Astrocyte (in vitro differentiated cells and primary cell): ENCODE data around the gene C1orf21. TPM values are rescaled to one million over a fixed set of nuclear protein-coding genes. Genes with fewer than 3 reads are reported as not detected.
A peak's percentile ranks its signal among the peaks of the same experiment; 100 is the strongest.

Experiments used
- DNase-seq: peaks from one replicate; pipeline ENCODE4 v3.0.0-alpha.2; 2010; ENCODE audit warnings: low read depth
- FAIRE-seq: peaks from 2 replicates; lab custom pipeline; 2011; peaks lifted over from hg19 to GRCh38; lab: Jason Lieb, UNC
- H2AFZ ChIP-seq: 2 replicates; pipeline ENCODE4 v1.6.0; 2012; ENCODE audit warnings: low read depth, low read length, inconsistent platforms
- H3K27ac ChIP-seq: 2 replicates; pipeline ENCODE4 v1.5.1; 2011; ENCODE audit warnings: low read depth, low read length, inconsistent platforms
- H3K27me3 ChIP-seq: 2 replicates; pipeline ENCODE4 v1.6.0; 2011; ENCODE audit warnings: low read length, inconsistent platforms; ENCODE audit not compliant: insufficient read depth
- H3K36me3 ChIP-seq: 2 replicates; pipeline ENCODE4 v1.5.1; 2011; ENCODE audit warnings: low read length, inconsistent platforms; ENCODE audit not compliant: insufficient read depth
- H3K4me1 ChIP-seq: 2 replicates; pipeline ENCODE4 v1.5.1; 2011; ENCODE audit warnings: low read length, inconsistent platforms; ENCODE audit not compliant: insufficient read depth
- H3K4me2 ChIP-seq: 2 replicates; pipeline ENCODE4 v1.6.0; 2012; ENCODE audit warnings: low read length, inconsistent platforms
- H3K4me3 ChIP-seq: 2 replicates; pipeline ENCODE4 v1.5.1; 2011; ENCODE audit warnings: low read depth, mild to moderate bottlenecking, low read length, inconsistent platforms; ENCODE audit not compliant: insufficient read depth
- H3K79me2 ChIP-seq: 2 replicates; pipeline ENCODE4 v1.6.0; 2012; ENCODE audit warnings: mild to moderate bottlenecking, low read length, inconsistent platforms; ENCODE audit not compliant: insufficient read depth
- H3K9ac ChIP-seq: 2 replicates; pipeline ENCODE4 v1.6.0; 2012; ENCODE audit warnings: mild to moderate bottlenecking, low read length, inconsistent platforms
- H3K9me3 ChIP-seq: 2 replicates; pipeline ENCODE4 v1.5.1; 2012; ENCODE audit warnings: low read depth, mild to moderate bottlenecking, low read length, inconsistent platforms; ENCODE audit not compliant: insufficient read depth
- H4K20me1 ChIP-seq: 2 replicates; pipeline ENCODE4 v1.6.0; 2012; ENCODE audit warnings: low read length, inconsistent platforms; ENCODE audit not compliant: insufficient read depth
- H3K27ac Mint-ChIP-seq: one replicate; pipeline ENCODE4 v1.8.0; 2021; ENCODE audit warnings: mild to moderate bottlenecking, mixed read lengths; ENCODE audit not compliant: unreplicated experiment
- H3K27me3 Mint-ChIP-seq: one replicate; pipeline ENCODE4 v1.8.0; 2021; ENCODE audit warnings: low read depth, mixed read lengths; ENCODE audit not compliant: unreplicated experiment
- H3K36me3 Mint-ChIP-seq: one replicate; pipeline ENCODE4 v1.8.0; 2021; ENCODE audit warnings: low read depth, mixed read lengths; ENCODE audit not compliant: unreplicated experiment
- H3K4me1 Mint-ChIP-seq: one replicate; pipeline ENCODE4 v1.8.0; 2021; ENCODE audit warnings: low read depth, mixed read lengths; ENCODE audit not compliant: unreplicated experiment
- H3K4me3 Mint-ChIP-seq: one replicate; pipeline ENCODE4 v1.8.0; 2021; ENCODE audit warnings: mild to moderate bottlenecking, moderate library complexity, mixed read lengths; ENCODE audit not compliant: unreplicated experiment
- H3K9me3 Mint-ChIP-seq: one replicate; pipeline ENCODE4 v1.8.0; 2021; ENCODE audit warnings: mild to moderate bottlenecking, mixed read lengths; ENCODE audit not compliant: unreplicated experiment
- EZH2 ChIP-seq: IDR thresholded peaks from 2 replicates; pipeline ENCODE4 v1.6.1; 2012; ENCODE audit warnings: mild to moderate bottlenecking, low read length, inconsistent platforms; ENCODE audit not compliant: insufficient read depth
- total RNA-seq: library from RNA; stranded (reverse); gene quantifications from 2 replicates; pipeline ENCODE4 v1.2.1, GENCODE V29; 2021
- TF ChIP-seq, protein P1 (sequence below): IDR thresholded peaks from 2 replicates; pipeline ENCODE4 v1.5.1; 2011; ENCODE audit warnings: low read depth, mild to moderate bottlenecking, inconsistent platforms, low read length, moderate library complexity; ENCODE audit not compliant: insufficient read depth

C1orf21 gene
- total RNA-seq, 1 donor from 2014 or later = 15.1 TPM

DNA sequence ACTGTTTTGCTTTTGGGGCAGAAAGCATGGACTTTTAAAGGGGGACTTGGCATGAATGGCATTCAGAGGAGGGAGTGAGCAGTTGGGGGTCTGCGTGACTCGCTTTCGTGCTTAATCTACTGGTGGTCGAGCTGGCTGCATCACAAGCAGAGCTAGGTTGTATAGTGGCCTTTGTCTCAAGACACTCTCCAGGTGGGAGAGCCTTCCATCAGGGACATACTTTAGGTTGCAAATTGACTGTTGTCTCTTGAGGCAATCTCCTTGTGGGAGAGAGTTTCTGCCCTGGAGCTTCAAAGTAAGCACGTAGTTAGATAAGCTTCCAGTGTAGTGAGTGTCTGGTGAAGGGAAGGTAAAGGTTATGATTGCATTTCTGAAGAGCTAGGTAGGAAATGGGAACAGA is 93.9 kb downstream of the C1orf21 start:
- peaks cover 17% of the 10 kb centered on the region for H3K4me1 Mint-ChIP-seq
- Histone ChIP-seq H4K20me1 (no peaks in the 10 kb centered on the region), H3K9me3 (peaks cover 3% of the 10 kb centered on the region), H3K4me3 (no peak overlapping the region), H3K27ac (no peak overlapping the region), H3K79me2 (no peaks in the 10 kb centered on the region), H3K27me3 (no peaks in the 10 kb centered on the region), H3K36me3 (no peaks in the 10 kb centered on the region), H3K4me2 (no peak overlapping the region), H2AFZ (no peak overlapping the region), H3K4me1 (no peaks in the 10 kb centered on the region), H3K9ac (no peak overlapping the region)
- peaks cover 9% of the 10 kb centered on the region for H3K9me3 Mint-ChIP-seq
- H3K36me3 Mint-ChIP-seq = peaks cover 11% of the 10 kb centered on the region
- H3K27ac Mint-ChIP-seq = no peak overlapping the region
- H3K4me3 Mint-ChIP-seq = no peak overlapping the region
- no peak for FAIRE-seq
- DNase-seq = no peak
- H3K27me3 Mint-ChIP-seq = no peaks in the 10 kb centered on the region
- TF ChIP-seq EZH2 = no peak
- TF ChIP-seq, protein P1, sequence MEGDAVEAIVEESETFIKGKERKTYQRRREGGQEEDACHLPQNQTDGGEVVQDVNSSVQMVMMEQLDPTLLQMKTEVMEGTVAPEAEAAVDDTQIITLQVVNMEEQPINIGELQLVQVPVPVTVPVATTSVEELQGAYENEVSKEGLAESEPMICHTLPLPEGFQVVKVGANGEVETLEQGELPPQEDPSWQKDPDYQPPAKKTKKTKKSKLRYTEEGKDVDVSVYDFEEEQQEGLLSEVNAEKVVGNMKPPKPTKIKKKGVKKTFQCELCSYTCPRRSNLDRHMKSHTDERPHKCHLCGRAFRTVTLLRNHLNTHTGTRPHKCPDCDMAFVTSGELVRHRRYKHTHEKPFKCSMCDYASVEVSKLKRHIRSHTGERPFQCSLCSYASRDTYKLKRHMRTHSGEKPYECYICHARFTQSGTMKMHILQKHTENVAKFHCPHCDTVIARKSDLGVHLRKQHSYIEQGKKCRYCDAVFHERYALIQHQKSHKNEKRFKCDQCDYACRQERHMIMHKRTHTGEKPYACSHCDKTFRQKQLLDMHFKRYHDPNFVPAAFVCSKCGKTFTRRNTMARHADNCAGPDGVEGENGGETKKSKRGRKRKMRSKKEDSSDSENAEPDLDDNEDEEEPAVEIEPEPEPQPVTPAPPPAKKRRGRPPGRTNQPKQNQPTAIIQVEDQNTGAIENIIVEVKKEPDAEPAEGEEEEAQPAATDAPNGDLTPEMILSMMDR = no peak

DNA sequence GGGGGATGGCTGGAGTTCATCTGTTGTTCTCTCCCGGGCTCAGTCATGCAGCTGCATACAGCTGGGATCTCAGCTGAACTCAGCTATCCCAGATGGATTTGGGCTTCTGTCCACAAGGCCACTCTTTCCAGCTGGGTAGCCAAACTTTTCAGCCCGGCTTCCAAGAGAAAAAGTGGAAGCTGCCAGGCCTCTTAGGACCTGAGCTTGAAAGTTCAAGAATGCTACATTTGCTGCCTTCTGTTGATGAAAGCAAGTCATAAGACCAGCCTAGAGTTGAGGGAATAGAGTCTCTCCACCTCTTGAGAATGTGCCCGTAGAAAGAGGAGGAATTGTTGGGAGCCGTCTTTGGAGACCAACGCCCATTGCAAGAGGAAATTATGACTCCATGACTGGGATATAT is 95.3 kb downstream of the C1orf21 start:
- H3K4me3 ChIP-seq = no peak overlapping the region
- TF ChIP-seq, protein P1 = no peak
- no peak for TF ChIP-seq EZH2
- Mint-ChIP-seq H3K27me3 (no peaks in the 10 kb centered on the region), H3K9me3 (peaks cover 7% of the 10 kb centered on the region), H3K36me3 (peaks cover 7% of the 10 kb centered on the region), H3K27ac (no peak overlapping the region), H3K4me1 (peaks cover 21% of the 10 kb centered on the region), H3K4me3 (no peak overlapping the region)
- no peak overlapping the region for H3K9ac ChIP-seq
- H3K79me2 ChIP-seq = no peaks in the 10 kb centered on the region
- no peaks in the 10 kb centered on the region for H3K27me3 ChIP-seq
- no peak overlapping the region for H2AFZ ChIP-seq
- H4K20me1 ChIP-seq = no peaks in the 10 kb centered on the region
- no peaks in the 10 kb centered on the region for H3K9me3 ChIP-seq
- H3K36me3 ChIP-seq = no peaks in the 10 kb centered on the region
- H3K27ac ChIP-seq = no peak overlapping the region
- H3K4me2 ChIP-seq = no peak overlapping the region
- FAIRE-seq (no peak), DNase-seq (no peak)
- H3K4me1 ChIP-seq = no peaks in the 10 kb centered on the region

DNA sequence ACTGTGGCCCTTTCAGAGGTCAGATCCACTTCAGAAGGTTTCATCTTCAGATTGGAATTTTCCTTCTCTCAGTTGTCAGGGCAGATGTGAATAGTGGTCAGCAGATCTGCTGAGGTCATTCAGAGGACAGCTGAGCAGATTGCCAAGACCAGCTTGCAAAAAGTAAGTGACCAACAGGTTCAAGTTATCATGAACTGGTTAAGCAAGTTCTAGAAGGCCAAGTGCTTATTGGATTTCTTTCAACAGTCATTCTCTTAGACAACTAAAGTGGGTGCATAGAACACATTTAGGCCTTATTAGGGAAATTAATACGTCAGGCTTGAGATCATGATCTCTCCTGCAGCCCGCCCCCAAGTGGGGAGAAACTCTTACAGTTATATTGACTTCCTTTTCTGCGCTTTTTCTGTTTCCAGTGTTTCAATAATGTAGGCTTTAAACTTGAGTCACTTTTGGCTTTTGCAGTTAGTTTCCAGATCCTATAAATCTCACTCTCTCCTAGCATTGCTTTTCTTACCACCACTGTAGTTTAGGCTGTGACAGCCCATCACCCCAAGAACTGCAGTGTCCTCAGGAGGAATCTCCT is 96.4 kb downstream of the C1orf21 start:
- peaks cover 21% of the 10 kb centered on the region for H3K4me1 Mint-ChIP-seq

More for the DNA sequence above, 96.4 kb downstream of the C1orf21 start:
- H3K27ac Mint-ChIP-seq = no peak overlapping the region
- Histone ChIP-seq H3K79me2 (no peaks in the 10 kb centered on the region), H3K4me2 (no peak overlapping the region), H3K27me3 (no peaks in the 10 kb centered on the region), H2AFZ (no peak overlapping the region), H4K20me1 (no peaks in the 10 kb centered on the region), H3K4me3 (no peak overlapping the region), H3K36me3 (no peaks in the 10 kb centered on the region), H3K9me3 (no peaks in the 10 kb centered on the region), H3K9ac (no peak overlapping the region), H3K27ac (no peak overlapping the region), H3K4me1 (no peaks in the 10 kb centered on the region)
- no peak for FAIRE-seq
- peaks cover 2% of the 10 kb centered on the region for H3K36me3 Mint-ChIP-seq
- DNase-seq = peak; percentile 43
- H3K4me3 Mint-ChIP-seq = no peak overlapping the region
- H3K27me3 Mint-ChIP-seq = no peaks in the 10 kb centered on the region
- no peak for TF ChIP-seq EZH2
- TF ChIP-seq, protein P1 = no peak
- H3K9me3 Mint-ChIP-seq = peaks cover 3% of the 10 kb centered on the region
